HepG2 (cell line): ENCODE measurements around the gene CHEK2. TPM values are rescaled to one million over a fixed set of nuclear protein-coding genes. Genes with fewer than 3 reads are reported as not detected.

Experiments
- ATF7 ChIP-seq, 2 experiments: fragments of 450-650 bp in 1 of 2; sonication (generic) in 1 of 2; formaldehyde crosslinking in 1 of 2; IDR thresholded peaks; 2 replicates each; pipeline versions ENCODE4 v1.4.0 to v1.6.1; 2016 to 2020; ENCODE audit warnings: antibody characterized with exemption in 1 of 2, mild to moderate bottlenecking in 1 of 2, missing genetic modification reagents in 1 of 2
- E2F5 ChIP-seq: sonication (generic); formaldehyde crosslinking; conservative IDR thresholded peaks from 2 replicates; pipeline ENCODE4 v1.4.0; 2020; ENCODE audit warnings: missing genetic modification reagents
- FOXO4 ChIP-seq: sonication (generic); formaldehyde crosslinking; conservative IDR thresholded peaks from 2 replicates; pipeline ENCODE4 v1.8.1; 2023; ENCODE audit warnings: missing genetic modification reagents
- GABPA ChIP-seq, 2 experiments: IDR thresholded peaks; 2 replicates each; pipeline ENCODE4 v1.6.1; 2011 to 2016; ENCODE audit warnings: low read depth in 2 of 2, low read length in 1 of 2, missing biosample characterization in 1 of 2, missing genetic modification characterization in 1 of 2
- GLI4 ChIP-seq: sonication (generic); formaldehyde crosslinking; IDR thresholded peaks from 2 replicates; pipeline ENCODE4 v1.5.1; 2020; ENCODE audit warnings: missing genetic modification reagents, mild to moderate bottlenecking, moderate library complexity, borderline replicate concordance
- ISL2 ChIP-seq: sonication (generic); formaldehyde crosslinking; IDR thresholded peaks from 2 replicates; pipeline ENCODE4 v1.5.0; 2020; ENCODE audit warnings: missing genetic modification reagents
- SAP130 ChIP-seq: IDR thresholded peaks from 2 replicates; pipeline ENCODE4 v1.6.1; 2016; ENCODE audit warnings: low read depth
- TARDBP ChIP-seq: sonication (generic); formaldehyde crosslinking; IDR thresholded peaks from 2 replicates; pipeline ENCODE4 v1.8.0; 2022; ENCODE audit warnings: mild to moderate bottlenecking, missing genetic modification reagents
- ZNF138 ChIP-seq: sonication (generic); formaldehyde crosslinking; IDR thresholded peaks from 2 replicates; pipeline ENCODE4 v1.5.0; 2020; ENCODE audit warnings: mild to moderate bottlenecking, low read depth, missing genetic modification reagents
- ZNF18 ChIP-seq: sonication (generic); formaldehyde crosslinking; IDR thresholded peaks from 2 replicates; pipeline ENCODE4 v1.8.0; 2022; ENCODE audit warnings: mild to moderate bottlenecking, missing genetic modification reagents; ENCODE audit not compliant: insufficient replicate concordance
- ZNF234 ChIP-seq: sonication (generic); formaldehyde crosslinking; conservative IDR thresholded peaks from 2 replicates; pipeline ENCODE4 v1.5.1; 2020; ENCODE audit warnings: mild to moderate bottlenecking, missing genetic modification reagents
- ZNF318 ChIP-seq: sonication (generic); formaldehyde crosslinking; IDR thresholded peaks from 2 replicates; pipeline ENCODE4 v1.4.0; 2020; ENCODE audit warnings: mild to moderate bottlenecking, missing genetic modification reagents
- ZNF543 ChIP-seq: sonication (generic); formaldehyde crosslinking; IDR thresholded peaks from 2 replicates; pipeline ENCODE4 v1.4.0; 2020; ENCODE audit warnings: mild to moderate bottlenecking, missing genetic modification reagents
- ZNF557 ChIP-seq: sonication (generic); formaldehyde crosslinking; IDR thresholded peaks from 2 replicates; pipeline ENCODE4 v1.4.0; 2020; ENCODE audit warnings: missing genetic modification reagents
- ZNF772 ChIP-seq: sonication (generic); formaldehyde crosslinking; IDR thresholded peaks from 2 replicates; pipeline ENCODE4 v1.5.0; 2020; ENCODE audit warnings: mild to moderate bottlenecking, missing genetic modification reagents
- ZNF777 ChIP-seq: sonication (generic); formaldehyde crosslinking; IDR thresholded peaks from 2 replicates; pipeline ENCODE4 v1.4.0; 2020; ENCODE audit warnings: missing genetic modification reagents
- polyA plus RNA-seq, 8 experiments: library from polyadenylated mRNA; depleted of rRNA in 3 of 8; stranded (reverse) in 7 of 8; unstranded in 1 of 8; fragments of >200 nt; fragmentation: Illumina TruSeq in 4 of 8; extraction: Trizol in 4 of 8; gene quantifications; 2 replicates each; pipeline versions ENCODE4 v1.2.1 to v1.2.3, GENCODE V29; 2011 to 2016; ENCODE audit warnings: low read depth in 4 of 8, missing spikeins in 1 of 8, mixed read lengths in 1 of 8; ENCODE audit not compliant: insufficient read depth in 1 of 8
- total RNA-seq, 5 experiments: library from RNA; depleted of rRNA; stranded (reverse); fragments of >200 nt; fragmentation: Illumina TruSeq; extraction: Trizol; gene quantifications; 2 replicates each; pipeline ENCODE4 v1.2.3, GENCODE V29; 2016; ENCODE audit warnings: low read depth in 1 of 5

CHEK2 gene
- total and polyA plus RNA-seq, 2 of the 13 experiments (the other 11 are each of a cell fraction or from before 2014, with no cell fraction given) = 27.0 to 40.5 TPM

GRCh38 chr22:28742562-28742962 lies 942 bp upstream of the CHEK2 start (continued):
- TF ChIP-seq FOXO4 = 0 out of 2 replicates have a peak, but pooled peaks have one; percentile 30
- no peak for TF ChIP-seq ISL2
- TF ChIP-seq ZNF772 (CRISPR knock-in tag) = no peak
- no peak for TF ChIP-seq ZNF557 (CRISPR knock-in tag)
- no peak for TF ChIP-seq TARDBP
- peak; percentile 21; the same call in 1 of the 2 replicates for TF ChIP-seq GABPA (IDR thresholded peaks at IDR 0.05; ENCODE audit: low read depth, low read length)
- peak; percentile 72 for TF ChIP-seq GABPA (CRISPR knock-in tag; IDR thresholded peaks at IDR 0.05; ENCODE audit: low read depth)
- TF ChIP-seq ZNF318 (CRISPR knock-in tag) = no peak
- TF ChIP-seq ZNF138 (CRISPR knock-in tag) = no peak
- no peak for TF ChIP-seq GLI4 (CRISPR knock-in tag)
- no peak for TF ChIP-seq ZNF234 (CRISPR knock-in tag)
- TF ChIP-seq ZNF543 = no peak
- TF ChIP-seq E2F5 = no peak
- TF ChIP-seq ATF7 (IDR thresholded peaks at IDR 0.05) = no peak
- no peak for TF ChIP-seq ATF7 (CRISPR knock-in tag; IDR thresholded peaks at IDR 0.05)
- no peak for TF ChIP-seq ZNF18 (CRISPR knock-in tag)
- no peak for TF ChIP-seq ZNF777 (CRISPR knock-in tag)
- no peak for TF ChIP-seq SAP130 (CRISPR knock-in tag)
